T-helper 1 cell treated with Interleukin-12 subunit alpha and Interleukin-12 subunit beta and Interleukin-4 antibody, amounts not matched to agents 30 μg/mL and 1 μg/mL, for 36 hours (primary cell): ENCODE results near the gene GTF3C5.
"Not testable (repeated sequence)": the region's sequence is repeated elsewhere in the genome, so short reads cannot be mapped to it uniquely, and the experiment has no call there.

Experiments
- H3K27ac Mint-ChIP-seq: one replicate; pipeline ENCODE4 v1.8.0; 2021; ENCODE audit warnings: mild to moderate bottlenecking, mixed read lengths
- H3K27me3 Mint-ChIP-seq: one replicate; pipeline ENCODE4 v1.8.0; 2021; ENCODE audit warnings: low read depth, mixed read lengths
- H3K36me3 Mint-ChIP-seq: one replicate; pipeline ENCODE4 v1.8.0; 2021; ENCODE audit warnings: low read depth, mixed read lengths
- H3K4me1 Mint-ChIP-seq: one replicate; pipeline ENCODE4 v1.8.0; 2021; ENCODE audit warnings: low read depth, mixed read lengths
- H3K4me3 Mint-ChIP-seq: one replicate; pipeline ENCODE4 v1.8.0; 2021; ENCODE audit warnings: mild to moderate bottlenecking, moderate library complexity, mixed read lengths
- H3K9me3 Mint-ChIP-seq: one replicate; pipeline ENCODE4 v1.8.0; 2021; ENCODE audit warnings: mixed read lengths

GTF3C5 gene

DNA sequence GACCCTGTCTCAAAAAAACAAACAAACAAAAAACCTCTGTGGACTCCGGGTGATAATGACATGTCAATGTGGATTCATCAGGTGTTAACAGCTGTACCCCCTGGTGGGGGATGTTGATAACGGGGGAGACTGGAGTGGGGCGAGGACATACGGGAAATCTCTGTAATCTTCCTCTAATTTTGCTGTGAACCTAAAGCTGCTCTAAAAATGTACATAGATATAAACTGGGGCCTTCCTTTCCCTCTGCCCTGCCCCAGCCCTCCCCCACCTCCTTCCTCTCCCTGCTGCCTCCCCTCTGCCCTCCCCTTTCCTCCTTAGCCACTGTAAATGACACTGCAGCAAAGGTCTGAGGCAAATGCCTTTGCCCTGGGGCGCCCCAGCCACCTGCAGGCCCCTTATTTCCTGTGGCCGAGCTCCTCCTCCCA, 29.6 kb downstream of the GTF3C5 start:
- Mint-ChIP-seq H3K36me3 (peaks cover 18% of the 10 kb centered on the region), H3K4me1 (peaks cover 38% of the 10 kb centered on the region), H3K27me3 (no peaks in the 10 kb centered on the region), H3K9me3 (no peaks in the 10 kb centered on the region), H3K4me3 (no peak overlapping the region), H3K27ac (peak overlapping the region; percentile 86)

DNA sequence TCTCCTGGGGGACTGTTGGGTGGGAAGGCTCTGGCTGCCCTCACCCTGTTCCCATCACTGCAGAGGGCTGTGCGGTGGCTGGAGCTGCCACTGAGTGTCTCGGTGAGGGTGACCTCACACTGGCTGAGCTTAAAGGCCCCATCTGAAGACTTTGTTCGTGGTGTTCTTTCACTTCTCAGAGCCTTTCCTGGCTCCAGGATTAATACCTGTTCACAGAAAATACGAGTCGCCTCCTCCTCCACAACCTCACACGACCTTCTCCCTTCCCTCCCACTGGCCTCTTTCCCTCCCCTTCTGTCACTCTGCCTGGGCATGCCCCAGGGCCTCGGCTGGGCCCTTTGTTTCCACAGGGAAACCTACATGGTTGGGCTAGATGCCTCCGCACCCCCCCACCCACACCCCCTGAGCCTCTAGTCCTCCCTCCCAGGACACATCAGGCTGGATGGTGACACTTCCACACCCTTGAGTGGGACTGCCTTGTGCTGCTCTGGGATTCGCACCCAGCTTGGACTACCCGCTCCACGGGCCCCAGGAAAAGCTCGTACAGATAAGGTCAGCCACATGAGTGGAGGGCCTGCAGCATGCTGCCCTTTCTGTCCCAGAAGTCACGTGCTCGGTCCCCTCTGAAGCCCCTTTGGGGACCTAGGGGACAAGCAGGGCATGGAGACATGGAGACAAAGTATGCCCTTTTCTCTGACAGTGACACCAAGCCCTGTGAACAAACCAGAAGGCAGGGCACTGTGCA, 30.4 kb downstream of the GTF3C5 start:
- H3K4me3 Mint-ChIP-seq, H3K27me3 Mint-ChIP-seq: not testable (repeated sequence)
- H3K27ac Mint-ChIP-seq = peak overlapping the region; percentile 50

DNA sequence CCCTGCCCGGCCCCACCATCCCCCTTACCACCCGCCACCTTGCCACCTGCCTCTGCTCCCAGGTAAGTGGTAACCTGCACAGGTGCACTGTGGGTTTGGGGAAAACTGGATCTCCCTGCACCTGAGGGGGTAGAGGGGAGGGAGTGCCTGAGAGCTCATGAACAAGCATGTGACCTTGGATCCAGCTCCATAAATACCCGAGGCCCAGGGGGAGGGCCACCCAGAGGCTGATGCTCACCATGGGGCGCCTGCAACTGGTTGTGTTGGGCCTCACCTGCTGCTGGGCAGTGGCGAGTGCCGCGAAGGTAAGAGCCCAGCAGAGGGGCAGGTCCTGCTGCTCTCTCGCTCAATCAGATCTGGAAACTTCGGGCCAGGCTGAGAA, 31.0 kb downstream of the GTF3C5 start, which contains the start of gene CEL:
CEL (plus strand) TSS at position 218 of the 382 bp plus-strand sequence; CDS start at position 240, 22 bp downstream.
- peaks cover 10% of the 10 kb centered on the region for H3K36me3 Mint-ChIP-seq
- H3K9me3 Mint-ChIP-seq, H3K4me3 Mint-ChIP-seq, H3K27me3 Mint-ChIP-seq: not testable (repeated sequence)
- peaks cover 33% of the 10 kb centered on the region for H3K4me1 Mint-ChIP-seq
- H3K27ac Mint-ChIP-seq = peak within 1 kb of the TSS; percentile 50

More for the DNA sequence above, 30.4 kb downstream of the GTF3C5 start:
- peaks cover 14% of the 10 kb centered on the region for H3K36me3 Mint-ChIP-seq
- peaks cover 37% of the 10 kb centered on the region for H3K4me1 Mint-ChIP-seq
- H3K9me3 Mint-ChIP-seq = not testable (repeated sequence)

DNA sequence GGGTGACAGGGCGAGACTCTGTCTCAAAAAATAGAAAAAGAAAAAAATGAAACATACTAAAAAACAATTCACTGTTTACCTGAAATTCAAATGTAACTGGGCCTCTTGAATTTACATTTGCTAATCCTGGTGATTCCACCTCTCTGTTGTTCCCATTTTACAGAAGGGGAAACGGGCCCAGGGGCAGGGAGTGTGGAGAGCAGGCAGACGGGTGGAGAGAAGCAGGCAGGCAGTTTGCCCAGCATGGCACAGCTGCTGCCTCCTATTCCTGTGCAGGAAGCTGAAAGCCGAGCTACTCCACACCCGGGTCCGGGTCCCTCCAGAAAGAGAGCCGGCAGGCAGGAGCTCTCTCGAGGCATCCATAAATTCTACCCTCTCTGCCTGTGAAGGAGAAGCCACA, 31.8 kb downstream of the GTF3C5 start:
- H3K27ac Mint-ChIP-seq, H3K27me3 Mint-ChIP-seq, H3K4me3 Mint-ChIP-seq, H3K9me3 Mint-ChIP-seq: not testable (repeated sequence)
- H3K36me3 Mint-ChIP-seq = peaks cover 10% of the 10 kb centered on the region
- H3K4me1 Mint-ChIP-seq = peaks cover 29% of the 10 kb centered on the region

DNA sequence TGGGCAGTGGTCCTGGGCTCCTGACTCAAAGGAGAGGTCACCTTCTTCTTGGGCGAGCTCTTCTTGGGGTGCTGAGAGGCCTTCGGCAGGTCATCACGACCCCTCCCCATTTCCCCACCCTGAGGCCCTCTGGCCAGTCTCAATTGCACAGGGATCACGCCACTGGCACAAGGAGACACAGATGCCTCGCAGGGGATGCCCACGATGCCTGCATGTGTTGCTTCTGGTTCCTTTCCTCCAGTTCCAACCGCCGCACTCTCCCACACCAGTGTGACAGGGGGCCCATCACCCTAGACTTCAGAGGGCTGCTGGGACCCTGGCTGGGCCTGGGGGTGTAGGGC, 32.3 kb downstream of the GTF3C5 start:
- no peak overlapping the region for H3K27ac Mint-ChIP-seq
- peaks cover 8% of the 10 kb centered on the region for H3K36me3 Mint-ChIP-seq
- no peaks in the 10 kb centered on the region for H3K27me3 Mint-ChIP-seq
- no peaks in the 10 kb centered on the region for H3K9me3 Mint-ChIP-seq
- peaks cover 26% of the 10 kb centered on the region for H3K4me1 Mint-ChIP-seq
- H3K4me3 Mint-ChIP-seq = no peak overlapping the region

DNA sequence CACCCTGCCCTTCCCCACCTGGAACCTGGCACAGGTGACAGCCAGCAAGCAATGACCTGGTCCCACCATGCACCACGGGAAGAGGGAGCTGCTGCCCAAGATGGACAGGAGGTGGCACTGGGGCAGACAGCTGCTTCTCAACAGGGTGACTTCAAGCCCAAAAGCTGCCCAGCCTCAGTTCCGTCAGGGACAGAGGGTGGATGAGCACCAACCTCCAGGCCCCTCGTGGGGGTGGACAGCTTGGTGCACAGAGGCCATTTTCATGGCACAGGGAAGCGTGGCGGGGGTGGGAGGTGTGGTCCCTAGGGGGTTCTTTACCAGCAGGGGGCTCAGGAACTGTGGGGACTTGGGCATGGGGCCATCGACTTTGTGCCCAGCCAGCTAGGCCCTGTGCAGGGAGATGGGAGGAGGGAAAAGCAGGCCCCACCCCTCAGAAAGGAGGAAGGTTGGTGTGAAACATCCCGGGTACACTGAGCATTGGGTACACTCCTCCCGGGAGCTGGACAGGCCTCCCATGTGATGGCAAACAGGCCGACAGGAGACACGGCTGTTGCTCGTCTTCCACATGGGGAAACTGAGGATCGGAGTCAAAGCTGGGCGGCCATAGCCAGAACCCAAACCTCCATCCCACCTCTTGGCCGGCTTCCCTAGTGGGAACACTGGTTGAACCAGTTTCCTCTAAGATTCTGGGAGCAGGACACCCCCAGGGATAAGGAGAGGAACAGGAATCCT, 32.9 kb downstream of the GTF3C5 start:
- H3K9me3 Mint-ChIP-seq = no peaks in the 10 kb centered on the region
- no peaks in the 10 kb centered on the region for H3K27me3 Mint-ChIP-seq
- H3K36me3 Mint-ChIP-seq = peaks cover 4% of the 10 kb centered on the region
- peaks cover 21% of the 10 kb centered on the region for H3K4me1 Mint-ChIP-seq
- H3K27ac Mint-ChIP-seq = no peak overlapping the region
- H3K4me3 Mint-ChIP-seq = no peak overlapping the region

DNA sequence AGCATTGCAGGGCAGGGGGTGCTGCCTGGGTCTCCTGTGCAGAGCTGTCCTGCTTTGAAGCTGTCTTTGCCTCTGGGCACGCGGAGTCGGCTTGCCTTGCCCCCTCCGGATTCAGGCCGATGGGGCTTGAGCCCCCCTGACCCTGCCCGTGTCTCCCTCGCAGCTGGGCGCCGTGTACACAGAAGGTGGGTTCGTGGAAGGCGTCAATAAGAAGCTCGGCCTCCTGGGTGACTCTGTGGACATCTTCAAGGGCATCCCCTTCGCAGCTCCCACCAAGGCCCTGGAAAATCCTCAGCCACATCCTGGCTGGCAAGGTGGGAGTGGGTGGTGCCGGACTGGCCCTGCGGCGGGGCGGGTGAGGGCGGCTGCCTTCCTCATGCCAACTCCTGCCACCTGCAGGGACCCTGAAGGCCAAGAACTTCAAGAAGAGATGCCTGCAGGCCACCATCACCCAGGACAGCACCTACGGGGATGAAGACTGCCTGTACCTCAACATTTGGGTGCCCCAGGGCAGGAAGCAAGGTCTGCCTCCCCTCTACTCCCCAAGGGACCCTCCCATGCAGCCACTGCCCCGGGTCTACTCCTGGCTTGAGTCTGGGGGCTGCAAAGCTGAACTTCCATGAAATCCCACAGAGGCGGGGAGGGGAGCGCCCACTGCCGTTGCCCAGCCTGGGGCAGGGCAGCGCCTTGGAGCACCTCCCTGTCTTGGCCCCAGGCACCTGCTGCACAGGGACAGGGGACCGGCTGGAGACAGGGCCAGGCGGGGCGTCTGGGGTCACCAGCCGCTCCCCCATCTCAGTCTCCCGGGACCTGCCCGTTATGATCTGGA, 33.7 kb downstream of the GTF3C5 start:
- Mint-ChIP-seq H3K9me3 (no peaks in the 10 kb centered on the region), H3K27me3 (no peaks in the 10 kb centered on the region), H3K4me1 (peaks cover 13% of the 10 kb centered on the region), H3K36me3 (no peaks in the 10 kb centered on the region), H3K27ac (no peak overlapping the region), H3K4me3 (no peak overlapping the region)

DNA sequence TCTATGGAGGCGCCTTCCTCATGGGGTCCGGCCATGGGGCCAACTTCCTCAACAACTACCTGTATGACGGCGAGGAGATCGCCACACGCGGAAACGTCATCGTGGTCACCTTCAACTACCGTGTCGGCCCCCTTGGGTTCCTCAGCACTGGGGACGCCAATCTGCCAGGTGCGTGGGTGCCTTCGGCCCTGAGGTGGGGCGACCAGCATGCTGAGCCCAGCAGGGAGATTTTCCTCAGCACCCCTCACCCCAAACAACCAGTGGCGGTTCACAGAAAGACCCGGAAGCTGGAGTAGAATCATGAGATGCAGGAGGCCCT, 34.2 kb downstream of the GTF3C5 start:
- no peak overlapping the region for H3K4me3 Mint-ChIP-seq
- no peaks in the 10 kb centered on the region for H3K27me3 Mint-ChIP-seq
- no peaks in the 10 kb centered on the region for H3K36me3 Mint-ChIP-seq
- peaks cover 9% of the 10 kb centered on the region for H3K4me1 Mint-ChIP-seq
- no peaks in the 10 kb centered on the region for H3K9me3 Mint-ChIP-seq
- no peak overlapping the region for H3K27ac Mint-ChIP-seq

DNA sequence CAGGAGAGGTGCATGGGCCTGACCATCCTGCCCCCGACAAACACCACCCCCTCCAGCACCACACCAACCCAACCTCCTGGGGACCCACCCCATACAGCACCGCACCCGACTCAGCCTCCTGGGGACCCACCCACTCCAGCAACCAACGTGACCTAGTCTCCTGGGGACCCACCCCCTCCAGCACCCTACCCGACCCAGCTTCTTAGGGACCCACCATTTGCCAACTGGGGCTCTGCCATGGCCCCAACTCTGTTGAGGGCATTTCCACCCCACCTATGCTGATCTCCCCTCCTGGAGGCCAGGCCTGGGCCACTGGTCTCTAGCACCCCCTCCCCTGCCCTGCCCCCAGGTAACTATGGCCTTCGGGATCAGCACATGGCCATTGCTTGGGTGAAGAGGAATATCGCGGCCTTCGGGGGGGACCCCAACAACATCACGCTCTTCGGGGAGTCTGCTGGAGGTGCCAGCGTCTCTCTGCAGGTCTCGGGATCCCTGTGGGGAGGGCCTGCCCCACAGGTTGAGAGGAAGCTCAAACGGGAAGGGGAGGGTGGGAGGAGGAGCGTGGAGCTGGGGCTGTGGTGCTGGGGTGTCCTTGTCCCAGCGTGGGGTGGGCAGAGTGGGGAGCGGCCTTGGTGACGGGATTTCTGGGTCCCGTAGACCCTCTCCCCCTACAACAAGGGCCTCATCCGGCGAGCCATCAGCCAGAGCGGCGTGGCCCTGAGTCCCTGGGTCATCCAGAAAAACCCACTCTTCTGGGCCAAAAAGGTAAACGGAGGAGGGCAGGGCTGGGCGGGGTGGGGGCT, 35.6 kb downstream of the GTF3C5 start:
- no peaks in the 10 kb centered on the region for H3K36me3 Mint-ChIP-seq
- no peak overlapping the region for H3K27ac Mint-ChIP-seq
- H3K27me3 Mint-ChIP-seq = no peaks in the 10 kb centered on the region
- H3K9me3 Mint-ChIP-seq = no peaks in the 10 kb centered on the region
- peaks cover 2% of the 10 kb centered on the region for H3K4me1 Mint-ChIP-seq
- no peak overlapping the region for H3K4me3 Mint-ChIP-seq

DNA sequence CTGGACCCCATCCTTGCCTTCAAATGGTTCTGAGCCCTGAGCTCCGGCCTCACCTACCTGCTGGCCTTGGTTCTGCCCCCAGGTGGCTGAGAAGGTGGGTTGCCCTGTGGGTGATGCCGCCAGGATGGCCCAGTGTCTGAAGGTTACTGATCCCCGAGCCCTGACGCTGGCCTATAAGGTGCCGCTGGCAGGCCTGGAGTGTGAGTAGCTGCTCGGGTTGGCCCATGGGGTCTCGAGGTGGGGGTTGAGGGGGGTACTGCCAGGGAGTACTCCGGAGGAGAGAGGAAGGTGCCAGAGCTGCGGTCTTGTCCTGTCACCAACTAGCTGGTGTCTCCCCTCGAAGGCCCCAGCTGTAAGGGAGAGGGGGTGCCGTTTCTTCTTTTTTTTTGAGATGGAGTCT, 36.2 kb downstream of the GTF3C5 start:
- Mint-ChIP-seq H3K9me3 (no peaks in the 10 kb centered on the region), H3K36me3 (no peaks in the 10 kb centered on the region), H3K4me3 (no peak overlapping the region), H3K27me3 (no peaks in the 10 kb centered on the region), H3K27ac (no peak overlapping the region), H3K4me1 (peaks cover 2% of the 10 kb centered on the region)

DNA sequence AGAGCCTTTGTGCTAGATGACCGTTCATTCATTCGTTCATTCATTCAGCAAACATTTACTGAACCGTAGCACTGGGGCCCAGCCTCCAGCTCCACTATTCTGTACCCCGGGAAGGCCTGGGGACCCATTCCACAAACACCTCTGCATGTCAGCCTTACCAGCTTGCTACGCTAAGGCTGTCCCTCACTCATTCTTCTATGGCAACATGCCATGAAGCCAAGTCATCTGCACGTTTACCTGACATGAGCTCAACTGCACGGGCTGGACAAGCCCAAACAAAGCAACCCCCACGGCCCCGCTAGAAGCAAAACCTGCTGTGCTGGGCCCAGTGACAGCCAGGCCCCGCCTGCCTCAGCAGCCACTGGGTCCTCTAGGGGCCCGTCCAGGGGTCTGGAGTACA, 37.0 kb downstream of the GTF3C5 start:
- Mint-ChIP-seq H3K9me3 (no peaks in the 10 kb centered on the region), H3K27ac (no peak overlapping the region), H3K36me3 (no peaks in the 10 kb centered on the region), H3K4me3 (no peak overlapping the region), H3K4me1 (no peaks in the 10 kb centered on the region), H3K27me3 (no peaks in the 10 kb centered on the region)

DNA sequence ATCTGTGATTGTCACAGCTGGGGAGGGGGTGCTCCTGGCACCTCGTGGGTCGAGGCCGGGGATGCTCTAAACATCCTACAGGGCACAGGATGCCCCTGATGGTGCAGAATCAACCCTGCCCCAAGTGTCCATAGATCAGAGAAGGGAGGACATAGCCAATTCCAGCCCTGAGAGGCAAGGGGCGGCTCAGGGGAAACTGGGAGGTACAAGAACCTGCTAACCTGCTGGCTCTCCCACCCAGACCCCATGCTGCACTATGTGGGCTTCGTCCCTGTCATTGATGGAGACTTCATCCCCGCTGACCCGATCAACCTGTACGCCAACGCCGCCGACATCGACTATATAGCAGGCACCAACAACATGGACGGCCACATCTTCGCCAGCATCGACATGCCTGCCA, 37.6 kb downstream of the GTF3C5 start:
- not testable (repeated sequence) for H3K4me3 Mint-ChIP-seq, H3K4me1 Mint-ChIP-seq, H3K27ac Mint-ChIP-seq, H3K9me3 Mint-ChIP-seq, H3K36me3 Mint-ChIP-seq, H3K27me3 Mint-ChIP-seq

DNA sequence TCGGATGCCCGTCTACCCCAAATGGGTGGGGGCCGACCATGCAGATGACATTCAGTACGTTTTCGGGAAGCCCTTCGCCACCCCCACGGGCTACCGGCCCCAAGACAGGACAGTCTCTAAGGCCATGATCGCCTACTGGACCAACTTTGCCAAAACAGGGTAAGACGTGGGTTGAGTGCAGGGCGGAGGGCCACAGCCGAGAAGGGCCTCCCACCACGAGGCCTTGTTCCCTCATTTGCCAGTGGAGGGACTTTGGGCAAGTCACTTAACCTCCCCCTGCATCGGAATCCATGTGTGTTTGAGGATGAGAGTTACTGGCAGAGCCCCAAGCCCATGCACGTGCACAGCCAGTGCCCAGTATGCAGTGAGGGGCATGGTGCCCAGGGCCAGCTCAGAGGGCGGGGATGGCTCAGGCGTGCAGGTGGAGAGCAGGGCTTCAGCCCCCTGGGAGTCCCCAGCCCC, 39.7 kb downstream of the GTF3C5 start:
- not testable (repeated sequence) for H3K27ac Mint-ChIP-seq, H3K36me3 Mint-ChIP-seq, H3K27me3 Mint-ChIP-seq, H3K4me1 Mint-ChIP-seq, H3K9me3 Mint-ChIP-seq, H3K4me3 Mint-ChIP-seq

DNA sequence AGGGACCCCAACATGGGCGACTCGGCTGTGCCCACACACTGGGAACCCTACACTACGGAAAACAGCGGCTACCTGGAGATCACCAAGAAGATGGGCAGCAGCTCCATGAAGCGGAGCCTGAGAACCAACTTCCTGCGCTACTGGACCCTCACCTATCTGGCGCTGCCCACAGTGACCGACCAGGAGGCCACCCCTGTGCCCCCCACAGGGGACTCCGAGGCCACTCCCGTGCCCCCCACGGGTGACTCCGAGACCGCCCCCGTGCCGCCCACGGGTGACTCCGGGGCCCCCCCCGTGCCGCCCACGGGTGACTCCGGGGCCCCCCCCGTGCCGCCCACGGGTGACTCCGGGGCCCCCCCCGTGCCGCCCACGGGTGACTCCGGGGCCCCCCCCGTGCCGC, 40.2 kb downstream of the GTF3C5 start:
- not testable (repeated sequence) for H3K4me1 Mint-ChIP-seq, H3K36me3 Mint-ChIP-seq, H3K4me3 Mint-ChIP-seq, H3K27ac Mint-ChIP-seq, H3K27me3 Mint-ChIP-seq, H3K9me3 Mint-ChIP-seq
